Left lung (tissue), 10 donors: ENCODE measurements around the gene NAT9. TPM values are rescaled to one million over a fixed set of nuclear protein-coding genes. Genes with fewer than 3 reads are reported as not detected.

ENCODE experiments used
- ATAC-seq: fragments of 200-7000 bp; cut with Tn5 transposase; one replicate; pipeline ENCODE4 v1.9.1; 2020; ENCODE audit warnings: moderate library complexity
- DNase-seq, 4 donors: peaks; one replicate each; pipeline ENCODE4 v3.0.0-alpha.2; 2013 to 2020
- H3K27ac ChIP-seq, 2 donors: fragments of 200-600 bp; sonication (generic) in 1 of 2; one replicate each; pipeline versions ENCODE4 v1.5.0 to v1.8.0; 2020 to 2021
- H3K27me3 ChIP-seq, 2 donors: fragments of 200-600 bp; sonication (generic) in 1 of 2; one replicate each; pipeline versions ENCODE4 v1.5.0 to v1.8.0; 2020 to 2021
- H3K36me3 ChIP-seq, 2 donors: fragments of 200-600 bp; sonication (generic) in 1 of 2; one replicate each; pipeline versions ENCODE4 v1.5.0 to v1.8.0; 2020 to 2021
- H3K4me1 ChIP-seq, 2 donors: fragments of 200-600 bp; one replicate each; pipeline ENCODE4 v1.8.0; 2021
- H3K4me3 ChIP-seq, 2 donors: fragments of 200-600 bp; sonication (generic) in 1 of 2; one replicate each; pipeline versions ENCODE4 v1.5.0 to v1.8.0; 2020 to 2021; ENCODE audit warnings: mild to moderate bottlenecking in 1 of 2
- H3K9me3 ChIP-seq, 2 donors: fragments of 200-600 bp; sonication (generic) in 1 of 2; one replicate each; pipeline versions ENCODE4 v1.5.0 to v1.8.0; 2020 to 2021
- CTCF ChIP-seq, 2 donors: fragments of 200-600 bp; sonication (generic) in 1 of 2; IDR thresholded peaks; one replicate each; pipeline versions ENCODE4 v1.5.0 to v1.8.0; 2021; ENCODE audit warnings: antibody characterized with exemption in 2 of 2
- intact Hi-C, 2 donors: fragments of 100-400 bp; cut with DNase I; formaldehyde crosslinking; loops; one replicate each; pipeline versions ENCODE4 v1.11.2 to v1.14.2; 2022
- polyA plus RNA-seq, 6 donors: library from polyadenylated mRNA; unstranded; fragments of 120-200 nt; gene quantifications; one replicate each; pipeline ENCODE4 v1.2.1, GENCODE V29; 2013; ENCODE audit not compliant: insufficient read length in 6 of 6
- total RNA-seq, 2 donors: library from RNA; stranded (reverse); fragmentation: NEBNext Ultra II Directional; extraction: Animal tissue kit (Norgen Biotek cat#: 25700); gene quantifications; one replicate each; pipeline ENCODE4 v1.2.1, GENCODE V29; 2021
- donor health status: DM: no; HTN: yes; CAD: no.
- donor health status: DM: no; HTN: no; CAD: no.

Gene NAT9
- total and polyA plus RNA-seq, 8 donors = 40.3 to 52.8 (median 45.5) TPM

- TF ChIP-seq CTCF (IDR thresholded peaks at IDR 0.05) = no peak
- no peak for ATAC-seq
- Histone ChIP-seq H3K36me3 (peaks cover 0 to 94% of the 10 kb centered on the region in 2 donors), H3K27ac (no peak overlapping the region), H3K4me1 (no peaks in the 10 kb centered on the region), H3K9me3 (no peaks in the 10 kb centered on the region), H3K27me3 (no peaks in the 10 kb centered on the region), H3K4me3 (no peak overlapping the region)
- intact Hi-C loops = loop anchor here in 1 of 2 donors (5.0 kb wide), 1 partner anchor 114 kb away; no protein-coding TSS in a partner anchor
- no peak for DNase-seq
These were observed 21.7 kb upstream of the NAT9 start for GRCh38 chr17:74797824-74798223.

GRCh38 chr17:74796866-74797265, 20.7 kb upstream of the NAT9 start:
- Histone ChIP-seq H3K4me3 (no peak overlapping the region), H3K36me3 (peaks cover 0 to 98% of the 10 kb centered on the region in 2 donors), H3K27ac (no peak overlapping the region), H3K27me3 (no peaks in the 10 kb centered on the region), H3K4me1 (peaks cover 0 to under 1% of the 10 kb centered on the region in 2 donors), H3K9me3 (no peaks in the 10 kb centered on the region)
- DNase-seq = no peak
- intact Hi-C loops = loop anchor here in 1 of 2 donors (5.0 kb wide), 1 partner anchor 115 kb away; no protein-coding TSS in a partner anchor
- no peak for ATAC-seq
- TF ChIP-seq CTCF (IDR thresholded peaks at IDR 0.05) = no peak

GRCh38 chr17:74796211-74796610, 20.1 kb upstream of the NAT9 start:
- no peak for TF ChIP-seq CTCF (IDR thresholded peaks at IDR 0.05)
- no peak for DNase-seq
- intact Hi-C loops = loop anchor here in 1 of 2 donors (5.0 kb wide), 1 partner anchor 116 kb away; no protein-coding TSS in a partner anchor
- H3K27me3 ChIP-seq = no peaks in the 10 kb centered on the region
- peaks cover 0 to 7% of the 10 kb centered on the region in 2 donors for H3K4me1 ChIP-seq
- no peak for ATAC-seq
- no peak overlapping the region for H3K4me3 ChIP-seq
- H3K27ac ChIP-seq = no peak overlapping the region
- H3K36me3 ChIP-seq = peaks cover 0 to 94% of the 10 kb centered on the region in 2 donors
- H3K9me3 ChIP-seq = no peaks in the 10 kb centered on the region

- Histone ChIP-seq H3K36me3 (peaks cover 0 to 88% of the 10 kb centered on the region in 2 donors), H3K27ac (no peak overlapping the region), H3K4me1 (peaks cover 0 to 14% of the 10 kb centered on the region in 2 donors), H3K4me3 (no peak overlapping the region), H3K27me3 (no peaks in the 10 kb centered on the region), H3K9me3 (no peaks in the 10 kb centered on the region)
- intact Hi-C loops = loop anchor here in 1 of 2 donors (5.0 kb wide), 1 partner anchor 117 kb away; no protein-coding TSS in a partner anchor
- DNase-seq (no peak), ATAC-seq (no peak)
- TF ChIP-seq CTCF (IDR thresholded peaks at IDR 0.05) = no peak
These were observed 19.3 kb upstream of the NAT9 start for GRCh38 chr17:74795327-74796020.

- Histone ChIP-seq H3K4me3 (no peak overlapping the region), H3K27me3 (no peaks in the 10 kb centered on the region), H3K36me3 (peaks cover 0 to 88% of the 10 kb centered on the region in 2 donors), H3K4me1 (peaks cover 0 to 21% of the 10 kb centered on the region in 2 donors), H3K27ac (no peak overlapping the region), H3K9me3 (no peaks in the 10 kb centered on the region)
- no peak for DNase-seq
- intact Hi-C loops = loop anchor here in 1 of 2 donors (5.0 kb wide), 1 partner anchor 70 kb away; no protein-coding TSS in a partner anchor
- no peak for ATAC-seq
- TF ChIP-seq CTCF (IDR thresholded peaks at IDR 0.05) = no peak
These were observed 16.5 kb upstream of the NAT9 start for GRCh38 chr17:74792586-74793105.
